Activated naive CD4-positive, alpha-beta T cell treated with anti-CD3 and anti-CD28 coated beads, Interleukin-2, amount 50 U/mL, for 16 hours (primary cell): ENCODE results near the gene TMEM63C.

Experiments used
- DNase-seq: peaks from one replicate; pipeline ENCODE4 v3.0.0-alpha.2; 2020

Gene TMEM63C

DNA sequence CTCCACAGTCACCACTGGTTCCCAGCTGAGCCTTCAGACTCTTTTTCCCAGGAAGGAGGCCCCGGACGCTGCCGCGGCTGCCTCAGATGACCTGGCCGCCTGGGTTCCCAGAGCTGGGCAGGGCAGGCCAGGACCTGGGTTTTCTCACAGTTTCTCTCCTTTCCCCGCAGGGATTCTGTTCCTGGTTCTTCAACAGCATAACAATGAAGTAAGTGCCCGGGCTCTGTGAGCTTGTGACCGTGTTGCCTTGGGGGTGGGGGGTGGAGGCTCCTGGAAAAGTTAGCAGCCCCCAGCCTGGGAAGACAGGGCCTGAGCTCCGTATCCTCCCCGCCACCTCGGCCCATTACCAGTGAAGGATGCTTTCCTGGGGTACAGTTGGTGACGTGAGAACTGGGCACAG is 43.7 kb downstream of the TMEM63C start:
- no peak for DNase-seq

DNA sequence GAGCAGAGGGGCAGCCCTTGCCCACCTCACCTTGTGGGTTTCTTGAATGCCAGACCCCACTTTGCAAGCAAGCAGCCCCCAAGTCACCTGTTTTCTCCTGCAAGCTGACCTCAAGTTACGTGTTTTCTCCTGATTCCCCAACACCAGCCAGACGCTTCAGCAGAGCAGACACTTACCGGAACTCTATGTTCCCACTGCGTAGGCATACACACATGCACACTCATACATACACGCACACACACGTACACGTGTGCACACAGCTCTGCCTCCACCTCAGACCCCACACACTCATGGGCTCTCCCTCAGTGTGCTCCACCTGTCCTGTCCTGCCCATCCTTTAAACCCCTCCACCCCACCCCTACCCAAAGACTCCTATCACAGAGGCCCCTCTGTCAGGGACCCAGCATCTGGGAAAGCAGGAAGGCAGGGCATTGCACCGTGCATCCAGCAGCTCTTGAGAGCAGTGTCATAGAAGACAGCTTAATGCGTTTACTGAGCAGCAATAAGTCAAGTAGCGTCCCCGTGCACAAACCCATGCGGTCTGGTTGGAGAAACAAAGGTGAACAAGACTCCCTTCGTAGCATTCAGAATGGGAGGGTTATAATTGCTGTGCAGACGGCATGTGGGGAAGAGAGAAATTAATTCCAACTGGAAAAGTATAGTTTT is 44.4 kb downstream of the TMEM63C start:
- no peak for DNase-seq

DNA sequence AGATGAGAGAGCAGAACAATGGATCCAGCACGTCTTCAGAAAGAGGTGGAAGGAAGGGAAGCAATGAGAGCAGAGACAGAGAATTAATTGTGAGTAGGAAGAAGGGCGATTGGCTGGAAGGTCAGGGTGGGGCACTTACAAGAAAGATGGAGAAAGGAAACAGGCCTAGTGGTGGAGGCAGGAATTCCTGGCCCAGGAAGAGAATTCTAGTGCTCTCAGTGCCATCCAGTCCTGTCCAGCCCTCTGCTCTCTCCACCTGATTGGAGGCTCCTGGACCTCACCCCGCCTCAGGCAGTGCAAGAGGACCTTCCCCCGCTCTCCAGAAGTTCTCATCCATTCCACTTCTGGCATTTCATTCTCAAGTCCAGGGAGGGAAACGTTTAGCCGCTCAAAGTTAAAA is 46.5 kb downstream of the TMEM63C start:
- no peak for DNase-seq

DNA sequence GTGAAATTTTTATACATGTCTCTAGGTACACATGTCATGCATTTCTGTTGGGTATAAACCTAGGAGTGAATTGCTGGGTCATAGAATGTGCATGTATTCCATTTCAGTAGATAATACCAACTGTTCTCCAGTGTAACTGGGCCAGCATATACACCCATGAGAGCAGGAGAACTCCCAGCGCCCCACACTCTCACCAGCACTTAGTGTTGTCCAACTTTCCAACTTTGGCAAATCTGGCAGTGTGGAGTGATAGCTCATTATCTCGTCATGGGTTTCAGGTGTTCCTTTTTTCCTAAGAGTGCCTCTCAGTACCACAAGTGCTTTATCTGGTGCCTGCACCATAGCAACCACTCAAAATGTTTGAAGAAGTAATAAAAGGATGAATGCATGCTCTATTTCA is 49.3 kb downstream of the TMEM63C start:
- DNase-seq, result no peak

DNA sequence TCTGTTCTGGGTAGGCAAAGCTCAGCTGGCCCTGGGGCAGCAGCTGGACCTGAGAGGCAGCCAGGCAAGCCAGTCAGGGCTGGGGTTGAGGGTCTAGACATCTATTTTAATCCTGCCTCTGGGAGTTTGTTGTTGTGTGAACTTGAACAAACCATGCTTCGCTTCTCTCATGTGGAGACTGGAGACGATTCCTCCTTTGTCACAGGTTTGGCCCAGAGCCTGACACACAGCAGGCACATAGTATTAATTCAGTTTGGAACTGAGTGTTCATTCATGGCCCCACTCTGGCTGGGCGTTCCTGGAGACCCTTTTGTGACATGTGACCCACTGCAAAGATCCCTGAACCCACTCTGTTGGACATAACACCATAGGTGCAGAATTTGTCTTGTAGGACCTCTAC is 50.1 kb downstream of the TMEM63C start:
- DNase-seq, result no peak

DNA sequence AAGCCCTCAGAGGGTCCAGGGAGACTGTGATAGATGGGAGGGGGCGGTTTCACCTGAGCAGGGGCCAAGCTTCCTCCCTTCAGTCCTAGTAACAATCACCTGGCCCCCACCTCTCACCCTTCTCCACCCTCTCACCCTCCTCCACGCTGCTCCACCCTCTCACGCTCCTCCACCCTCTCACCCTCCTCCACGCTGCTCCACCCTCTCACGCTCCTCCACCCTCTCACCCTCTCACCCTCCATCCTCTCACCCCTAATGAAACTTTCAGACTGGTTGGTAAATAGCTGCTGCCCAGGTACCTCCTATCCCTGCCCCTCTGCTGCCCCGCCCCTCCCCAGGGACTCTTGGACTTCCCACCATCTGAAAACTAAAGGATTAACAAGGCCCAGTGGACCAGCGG is 55.2 kb downstream of the TMEM63C start:
- no peak for DNase-seq

DNA sequence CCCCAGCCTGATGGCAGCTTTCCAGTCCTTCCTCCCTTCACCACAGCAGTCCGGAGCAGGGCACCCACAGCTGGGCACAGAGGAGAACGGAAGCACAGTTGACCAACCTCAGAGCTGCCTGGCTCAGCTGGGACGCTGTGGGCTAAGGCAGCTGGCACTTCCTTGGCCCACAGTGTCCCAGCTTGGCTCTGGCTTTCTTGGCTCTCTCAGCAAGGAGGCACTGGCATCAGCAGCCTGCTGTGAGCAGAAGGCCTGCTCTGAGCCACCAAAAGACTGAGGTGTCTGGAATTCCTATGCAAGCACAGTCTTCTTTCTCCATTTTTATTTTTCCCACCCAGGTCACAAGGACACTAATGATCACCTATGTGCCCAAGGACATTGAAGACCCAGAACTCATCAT is 56.8 kb downstream of the TMEM63C start:
- DNase-seq, result no peak

DNA sequence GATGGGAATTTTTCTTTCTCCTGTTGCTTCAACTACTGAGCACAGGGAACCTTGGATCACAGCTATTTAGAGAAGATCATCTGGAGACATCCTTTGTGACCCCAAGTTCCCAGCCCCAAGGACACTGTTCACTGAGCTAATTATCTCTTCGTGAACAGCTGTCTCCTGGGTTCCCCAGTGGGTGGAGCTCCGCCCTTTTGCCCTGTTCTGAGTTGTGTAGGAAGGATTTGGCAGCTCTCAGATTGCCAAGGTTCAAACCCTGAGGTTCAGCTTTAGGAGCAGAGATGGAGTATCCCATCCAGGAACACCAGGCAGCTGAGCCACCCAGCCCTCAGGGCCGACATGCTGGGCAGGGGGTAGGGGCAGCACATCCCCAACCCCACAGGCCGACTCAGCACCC is 57.4 kb downstream of the TMEM63C start:
- DNase-seq, result no peak

DNA sequence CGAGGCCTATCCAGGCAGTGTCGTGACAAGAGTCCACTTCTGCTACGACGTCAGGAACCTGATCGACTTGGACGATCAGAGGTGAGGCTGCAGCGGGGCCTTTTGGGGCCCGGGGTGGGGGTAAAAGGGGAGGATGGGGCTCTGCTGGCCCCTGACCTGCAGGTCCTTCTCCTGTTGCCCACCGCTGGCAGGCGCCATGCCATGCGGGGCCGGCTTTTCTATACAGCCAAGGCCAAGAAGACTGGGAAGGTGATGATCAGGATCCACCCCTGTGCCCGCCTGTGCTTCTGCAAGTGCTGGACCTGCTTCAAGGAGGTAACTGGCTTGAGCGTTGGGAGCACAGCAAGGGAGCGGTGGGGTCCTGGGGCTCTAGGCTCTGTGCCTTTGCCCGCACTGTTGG is 57.8 kb downstream of the TMEM63C start:
- DNase-seq, result no peak

DNA sequence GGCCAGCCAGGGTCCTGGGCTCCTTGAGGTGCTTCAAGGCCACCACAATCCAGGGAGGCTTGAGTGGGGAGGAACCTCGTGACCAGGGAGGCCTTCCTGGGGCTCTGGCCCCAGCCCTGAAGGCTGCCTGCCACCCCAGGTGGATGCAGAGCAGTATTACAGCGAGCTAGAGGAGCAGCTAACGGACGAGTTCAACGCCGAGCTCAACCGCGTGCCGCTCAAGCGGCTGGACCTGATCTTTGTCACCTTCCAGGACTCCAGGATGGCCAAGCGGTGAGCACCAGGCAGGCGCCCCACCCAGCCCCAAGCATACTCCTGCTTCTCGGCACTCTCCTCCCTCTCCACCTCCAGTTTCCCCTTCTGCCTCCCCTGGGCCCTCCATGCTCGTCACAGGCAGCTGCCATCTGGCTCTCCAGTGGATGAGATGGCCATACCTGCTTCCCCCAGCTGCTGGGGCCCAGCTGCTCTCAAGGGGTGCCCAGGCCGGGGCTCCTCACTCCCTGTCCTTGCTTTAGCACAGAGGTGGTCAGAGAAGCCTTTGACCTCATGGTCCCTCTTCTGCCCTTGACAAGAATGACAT is 58.8 kb downstream of the TMEM63C start:
- no peak for DNase-seq

DNA sequence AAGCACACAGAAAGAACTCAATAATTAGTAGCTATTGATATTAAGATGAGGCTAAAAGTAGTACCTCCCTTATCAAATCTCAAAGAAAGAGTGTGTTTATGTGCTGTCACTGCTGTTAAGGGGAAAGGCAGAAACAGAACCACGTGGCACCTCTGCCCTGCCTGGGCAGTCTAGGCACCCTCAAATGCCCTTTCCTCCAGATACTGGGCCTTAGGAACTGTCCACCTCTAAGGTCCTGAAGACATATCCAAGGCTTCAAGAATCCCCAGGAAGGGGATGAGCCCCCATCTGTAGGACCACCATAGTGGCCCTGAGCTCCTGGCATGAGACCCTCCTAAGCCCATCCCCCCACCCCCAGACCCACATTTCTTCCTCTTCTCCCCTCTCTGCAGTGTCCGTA is 60.4 kb downstream of the TMEM63C start:
- DNase-seq, result no peak

DNA sequence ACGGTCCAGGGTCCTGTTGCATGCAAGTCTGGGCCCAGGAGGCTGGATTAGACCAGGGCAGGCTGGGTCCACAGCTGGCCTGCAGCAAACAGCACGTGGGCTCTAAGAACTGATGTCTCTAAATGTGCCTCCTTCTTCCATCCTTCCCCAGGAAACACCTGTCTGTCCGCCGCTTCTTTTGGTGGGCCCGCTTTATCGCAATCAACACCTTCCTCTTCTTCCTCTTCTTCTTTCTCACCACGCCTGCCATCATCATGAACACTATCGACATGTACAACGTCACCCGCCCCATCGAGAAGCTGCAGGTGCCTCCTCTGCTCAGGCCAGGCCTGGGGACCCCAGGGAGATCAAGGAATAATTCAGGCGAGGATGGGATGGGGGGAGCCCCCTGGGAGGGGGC is 61.2 kb downstream of the TMEM63C start:
- no peak for DNase-seq

DNA sequence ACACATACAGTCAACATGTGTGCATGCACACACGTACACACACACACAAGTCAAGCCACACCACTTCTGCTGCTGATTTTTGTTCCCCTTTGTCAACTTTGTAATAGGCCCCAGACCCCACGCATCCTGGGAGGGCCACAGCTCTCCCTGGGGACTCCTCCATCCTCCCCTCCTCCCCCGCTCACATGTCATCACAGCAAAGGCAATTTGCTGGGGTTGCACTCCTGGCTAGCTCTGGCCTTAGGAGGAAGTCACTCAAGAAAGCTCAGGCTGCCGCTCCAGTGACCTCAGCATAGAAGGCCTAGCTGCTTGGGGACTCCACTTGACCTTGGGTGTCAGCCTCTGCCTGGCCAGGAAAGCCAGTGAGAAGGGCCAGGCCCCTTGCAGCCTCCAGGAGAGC is 62.3 kb downstream of the TMEM63C start:
- no peak for DNase-seq

DNA sequence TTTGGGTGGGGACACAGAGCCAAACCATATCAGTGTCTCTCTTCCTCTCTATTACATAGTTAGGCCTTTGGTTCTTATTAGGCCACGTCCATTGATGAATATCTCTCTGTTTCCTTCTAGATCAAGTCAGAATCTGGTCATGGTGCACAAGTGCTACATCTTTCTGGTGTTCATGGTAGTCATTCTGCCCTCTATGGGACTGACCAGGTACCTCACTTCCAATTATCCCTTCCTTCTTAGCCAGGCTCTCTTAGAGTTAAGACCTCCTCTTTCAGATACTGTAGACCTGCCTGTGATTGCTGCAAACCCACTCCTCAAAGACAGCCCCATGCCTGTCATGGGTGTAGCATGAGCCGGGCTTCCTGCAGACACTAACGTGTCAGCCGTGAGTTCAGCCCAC is 64.2 kb downstream of the TMEM63C start:
- no peak for DNase-seq

DNA sequence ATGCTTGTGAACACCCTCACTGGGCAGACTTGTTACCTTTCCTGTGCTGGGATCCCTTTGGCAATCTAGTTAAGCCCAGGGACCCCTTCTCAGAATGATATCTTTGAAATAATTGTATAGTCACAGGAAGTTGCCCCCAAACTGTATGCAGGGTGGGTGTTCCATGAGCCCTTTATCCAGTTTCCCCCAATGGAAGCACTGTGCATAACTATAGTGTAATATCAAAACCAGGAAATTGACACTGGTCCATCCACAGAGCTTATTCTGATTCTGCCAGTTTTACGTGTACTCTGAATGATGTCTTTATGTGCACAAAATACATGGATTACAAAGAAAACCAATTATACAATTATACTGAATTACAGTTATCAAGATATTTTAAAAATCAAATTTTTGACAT is 65.2 kb downstream of the TMEM63C start:
- no peak for DNase-seq

DNA sequence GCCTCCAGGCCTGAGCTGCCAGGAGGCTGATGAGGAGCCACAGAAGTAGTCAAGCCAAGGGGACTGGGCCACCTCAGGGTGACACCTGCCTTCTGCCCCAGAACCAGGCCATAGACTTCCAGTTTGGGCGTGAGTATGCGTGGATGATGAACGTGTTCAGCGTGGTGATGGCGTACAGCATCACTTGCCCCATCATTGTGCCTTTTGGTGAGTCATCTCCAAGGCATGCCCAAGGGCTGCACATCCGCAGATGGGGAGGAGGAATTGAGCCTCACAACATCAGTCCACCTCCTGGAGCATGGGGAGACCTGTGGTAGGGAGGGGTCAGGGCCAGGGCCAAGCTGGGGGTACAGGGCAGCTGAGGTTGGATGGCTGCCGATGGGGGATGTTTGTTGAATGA is 67.1 kb downstream of the TMEM63C start:
- DNase-seq, result no peak

DNA sequence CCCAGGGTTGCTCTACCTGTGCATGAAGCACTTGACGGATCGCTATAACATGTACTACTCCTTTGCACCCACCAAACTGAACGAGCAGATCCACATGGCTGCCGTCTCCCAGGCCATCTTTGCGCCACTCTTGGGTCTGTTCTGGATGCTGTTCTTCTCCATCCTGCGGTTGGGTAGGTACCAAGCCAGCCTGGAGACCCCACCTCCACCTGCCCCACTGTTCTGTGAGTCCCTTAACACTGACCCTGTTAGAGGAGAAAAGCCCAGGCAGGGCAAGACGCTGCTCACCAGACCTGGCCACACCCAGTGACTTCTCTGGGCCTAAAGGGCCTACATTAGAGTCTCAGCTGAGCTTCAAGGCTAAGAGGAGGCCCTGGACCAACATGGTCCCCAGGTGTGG is 67.7 kb downstream of the TMEM63C start:
- no peak for DNase-seq

DNA sequence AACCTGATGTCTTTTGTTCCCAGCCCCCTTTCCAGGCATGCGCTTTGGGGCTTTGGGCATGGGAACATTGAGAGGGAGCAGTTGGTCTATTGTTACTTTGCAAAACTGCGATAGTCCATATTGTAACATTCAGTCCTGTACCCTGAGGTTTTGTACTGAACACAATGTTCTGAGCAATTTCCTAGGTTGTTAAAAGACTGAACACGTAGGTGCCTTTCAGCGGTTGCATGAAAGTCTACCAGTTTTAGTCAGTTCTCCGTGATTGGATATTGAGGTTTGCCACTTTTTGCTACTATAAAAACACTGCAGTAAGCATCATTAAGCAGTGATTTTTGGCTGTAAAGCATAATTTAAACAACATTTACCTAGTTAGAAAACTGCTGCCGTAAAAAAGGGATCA is 69.3 kb downstream of the TMEM63C start:
- no peak for DNase-seq

DNA sequence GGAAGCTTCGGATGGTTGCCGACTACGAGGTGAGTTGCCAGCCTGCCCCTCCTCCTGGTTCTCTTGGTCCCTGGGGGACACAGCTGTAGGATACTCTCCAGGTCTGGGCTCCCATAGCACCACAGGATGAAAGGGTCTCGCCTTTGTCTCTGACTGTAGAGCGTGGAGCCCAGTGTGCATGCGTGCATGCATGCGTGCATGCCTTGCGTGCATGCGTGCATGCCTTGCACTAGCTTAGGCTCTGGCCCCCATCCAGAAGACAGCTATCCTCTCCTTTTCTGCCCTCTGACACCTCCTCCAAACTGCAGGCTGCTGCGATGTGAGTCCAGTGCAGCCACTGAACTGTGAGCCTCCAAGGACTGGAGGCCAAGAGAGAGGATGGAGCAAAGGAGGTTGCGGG is 70.3 kb downstream of the TMEM63C start:
- no peak for DNase-seq

DNA sequence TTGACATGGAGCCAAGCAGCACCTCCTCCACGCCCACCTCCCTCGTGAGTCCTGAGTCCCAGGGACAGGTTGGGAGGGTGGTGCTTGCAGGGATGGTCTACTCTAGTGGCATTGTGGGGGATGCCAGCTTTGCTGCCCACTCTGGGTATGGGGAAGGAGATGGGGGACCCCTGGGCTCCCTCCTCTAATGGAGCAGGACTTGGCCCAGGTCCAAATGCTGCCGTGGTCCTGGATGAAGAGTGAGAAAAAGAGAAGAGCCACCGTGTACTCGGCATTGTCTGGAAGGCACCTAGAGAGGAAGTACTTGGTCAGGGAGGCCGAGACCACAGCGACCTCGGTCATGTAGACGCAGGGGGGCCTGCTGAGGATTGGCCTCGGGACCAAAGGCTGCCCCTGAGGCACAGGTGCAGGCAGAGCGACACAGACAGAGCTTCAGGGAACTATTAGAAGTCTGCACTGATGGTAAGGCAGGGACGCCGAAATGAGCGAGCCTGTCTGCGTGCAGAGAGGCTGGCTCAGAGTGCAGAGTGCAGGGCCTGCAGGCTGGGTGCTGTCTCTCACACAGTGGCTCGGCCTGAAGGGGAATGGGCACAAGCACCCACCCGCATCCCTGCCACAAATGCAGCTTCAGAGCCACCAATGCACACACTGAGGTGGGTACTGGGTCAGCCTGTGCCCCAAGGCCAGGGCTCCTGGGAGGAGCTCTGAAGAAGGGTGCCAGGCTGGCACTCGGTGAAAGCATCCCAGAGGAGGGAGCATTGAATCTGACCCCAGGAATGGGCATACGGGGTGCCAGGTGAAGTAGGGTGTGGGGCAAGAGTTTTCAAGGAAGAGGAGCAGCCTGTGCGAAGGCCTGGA is 72.0 kb downstream of the TMEM63C start:
- no peak for DNase-seq

DNA sequence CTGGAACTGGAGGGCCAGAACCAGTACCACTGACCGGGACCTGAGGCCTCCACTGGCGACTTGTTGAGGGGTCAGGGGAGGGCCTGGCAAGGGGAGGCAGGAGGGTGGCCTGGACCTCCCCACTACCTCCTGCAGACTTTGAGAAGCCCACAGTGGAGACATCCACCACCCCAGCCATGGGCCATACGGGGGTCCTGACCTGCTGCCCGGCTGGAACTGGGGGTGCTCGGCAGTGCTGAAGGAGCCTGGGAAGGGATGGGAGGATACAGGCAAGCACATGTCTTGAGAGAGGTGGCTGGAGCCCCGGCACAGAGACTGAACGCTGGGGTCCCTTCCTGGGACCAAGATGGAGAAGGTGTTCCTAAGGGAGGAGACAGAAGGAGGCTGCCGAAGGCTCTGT is 75.1 kb downstream of the TMEM63C start:
- DNase-seq, result no peak

DNA sequence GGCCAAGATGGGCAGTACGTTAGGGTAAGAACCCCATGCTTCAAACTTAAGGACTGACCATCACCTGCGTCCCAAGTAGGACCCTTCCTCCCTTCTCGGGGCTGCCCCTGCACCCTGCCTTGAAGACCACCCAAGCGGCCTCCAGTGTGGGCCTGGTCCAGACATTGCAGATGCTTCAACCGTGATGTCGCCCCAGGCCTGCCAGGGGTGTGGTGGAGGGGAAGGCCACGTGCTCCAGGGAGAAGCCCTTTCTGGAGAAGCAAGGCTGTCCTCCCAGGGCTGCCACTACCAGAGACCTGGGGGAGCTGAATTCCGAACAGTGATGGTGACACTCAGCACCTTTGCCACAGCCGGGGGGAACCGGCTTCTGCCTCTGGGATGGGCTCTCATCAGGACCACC is 76.1 kb downstream of the TMEM63C start:
- DNase-seq, result no peak

DNA sequence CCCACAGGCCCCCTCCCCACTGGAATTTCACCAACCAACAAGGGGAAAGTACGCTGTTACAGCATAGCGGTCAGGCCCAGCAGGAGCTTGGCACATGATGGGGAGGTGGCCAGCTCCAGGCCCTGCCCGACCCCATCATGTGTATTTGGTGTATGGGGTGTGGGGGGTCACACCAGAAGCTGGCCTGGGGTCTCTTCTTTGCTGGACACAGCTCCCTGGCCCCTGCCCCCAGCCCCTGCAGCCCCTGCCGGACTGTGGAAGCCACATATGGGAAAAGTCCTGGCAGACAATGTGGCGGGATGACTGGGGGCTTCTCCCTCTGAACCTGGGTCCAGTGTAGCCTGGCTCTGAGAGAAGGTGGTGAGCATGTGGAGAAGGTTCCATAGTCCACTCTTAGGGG is 77.0 kb downstream of the TMEM63C start:
- no peak for DNase-seq

DNA sequence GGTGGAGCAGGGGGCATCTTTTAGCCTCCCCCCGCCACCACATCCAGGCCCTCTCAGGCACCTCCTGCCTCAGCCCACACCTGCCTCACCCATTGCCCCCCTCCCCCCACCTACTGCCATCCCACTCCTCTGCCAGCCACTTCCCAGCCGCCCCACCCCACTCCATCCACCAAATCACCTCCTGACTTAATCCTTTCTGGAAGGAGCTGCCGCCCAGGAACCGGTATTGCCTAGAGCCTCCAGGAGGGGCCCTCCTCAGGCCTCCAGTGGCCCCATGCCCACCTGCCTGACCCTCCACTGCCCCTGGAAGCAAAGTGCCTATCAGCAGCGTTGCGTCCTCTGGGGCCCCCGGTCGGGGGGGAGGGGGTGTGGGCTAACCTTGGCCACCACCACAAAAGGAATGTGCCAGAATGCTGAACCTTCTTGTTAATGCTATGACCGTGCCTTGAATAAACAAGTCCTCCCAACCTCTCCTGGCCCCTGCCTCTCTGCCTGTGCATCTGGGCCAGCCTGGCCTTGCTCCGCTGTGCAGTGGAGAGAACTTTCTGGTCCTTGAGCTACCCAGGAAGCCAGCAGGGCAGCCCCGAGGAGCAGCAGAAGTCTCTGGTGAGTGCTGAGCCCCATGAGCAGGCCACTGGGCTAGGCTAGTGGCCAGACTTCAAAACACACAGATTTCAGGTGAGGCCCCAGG is 77.6 kb downstream of the TMEM63C start:
- no peak for DNase-seq
